Limb (tissue), 2 donors: ENCODE measurements around the gene PRR15L.
"Not testable (repeated sequence)": the region's sequence is repeated elsewhere in the genome, so short reads cannot be mapped to it uniquely, and the experiment has no call there.

Experiments used
- DNase-seq, 2 donors: peaks; one replicate each; pipeline ENCODE4 v3.0.0-alpha.2; 2016; ENCODE audit errors: extremely low spot score in 2 of 2

Gene PRR15L

DNA sequence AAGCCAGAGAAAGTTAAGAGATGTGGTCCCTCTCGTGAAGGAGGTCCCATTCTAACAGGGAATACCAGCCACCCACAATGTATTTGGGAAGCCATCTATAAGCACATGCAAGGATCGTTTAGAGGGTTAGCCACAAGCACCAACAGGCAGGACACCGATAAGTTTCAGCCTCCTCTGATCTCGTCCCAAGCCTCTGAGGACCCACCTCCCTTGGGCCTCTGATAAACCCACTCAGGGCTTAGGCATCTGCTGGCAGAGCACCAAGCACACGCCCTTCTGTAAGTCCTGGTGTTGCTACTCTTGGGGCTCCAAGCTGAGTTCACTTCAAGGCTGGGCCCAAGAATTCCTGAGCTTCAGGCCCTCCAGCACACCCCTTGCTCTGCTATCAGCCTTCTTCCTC is 21.7 kb downstream of the PRR15L start:
- DNase-seq = no peak

DNA sequence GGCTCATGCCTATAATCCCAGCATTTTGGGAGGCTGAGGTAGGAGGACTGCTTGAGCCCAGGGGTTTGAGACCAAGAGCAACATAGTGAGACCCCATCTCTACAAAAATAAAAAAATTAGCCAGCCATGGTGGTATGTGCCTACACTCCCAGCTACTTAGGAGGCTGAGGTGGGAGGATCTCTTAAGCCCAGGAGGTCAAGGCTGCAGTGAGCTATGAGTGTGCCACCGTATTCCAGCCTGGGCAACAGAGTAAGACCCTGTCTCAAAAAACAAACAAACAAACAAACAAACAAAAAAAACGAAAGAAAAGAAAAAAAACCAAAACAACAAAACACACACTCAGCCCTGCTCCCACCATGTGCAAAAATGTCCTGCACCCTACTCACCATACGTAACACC is 22.2 kb downstream of the PRR15L start:
- not testable (repeated sequence) for DNase-seq

DNA sequence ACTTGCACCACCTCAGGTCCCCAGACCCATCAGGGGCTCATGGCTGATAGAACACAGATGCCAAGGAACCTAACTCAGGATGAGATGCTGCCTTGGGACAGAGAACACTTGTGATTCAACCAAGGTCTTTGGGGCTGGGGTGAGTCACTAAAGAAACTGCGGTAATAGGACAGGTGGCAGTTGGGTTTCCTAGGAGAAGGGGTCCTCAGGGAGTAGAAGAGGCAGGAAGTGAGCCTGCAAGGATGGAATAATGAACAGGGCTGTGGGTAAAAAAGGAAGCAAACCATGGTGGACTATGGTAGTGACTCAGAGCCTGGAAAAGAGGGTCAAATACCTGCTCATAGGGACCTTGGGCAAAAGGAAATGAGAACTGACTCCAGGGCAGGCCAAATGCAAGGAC is 22.8 kb downstream of the PRR15L start:
- DNase-seq = no peak

DNA sequence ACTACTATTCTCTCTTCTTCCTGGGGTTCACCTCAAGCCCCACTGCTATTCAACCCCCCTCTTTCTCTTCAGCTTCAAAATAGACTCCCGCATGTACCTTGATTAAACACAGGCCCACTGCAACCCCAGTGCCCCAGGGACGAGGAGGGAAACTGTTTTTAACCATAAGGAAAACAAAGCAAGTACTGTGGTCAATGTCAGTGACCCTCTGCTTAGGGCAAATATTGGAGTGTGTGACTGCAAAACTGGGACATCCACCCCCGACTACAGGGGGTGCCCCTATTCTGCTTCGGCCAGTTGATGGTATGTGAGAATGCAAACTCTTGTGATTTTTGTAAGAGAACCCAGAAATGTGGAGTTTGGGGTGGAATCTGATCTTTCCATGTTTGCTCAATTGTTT is 25.8 kb downstream of the PRR15L start:
- no peak for DNase-seq

DNA sequence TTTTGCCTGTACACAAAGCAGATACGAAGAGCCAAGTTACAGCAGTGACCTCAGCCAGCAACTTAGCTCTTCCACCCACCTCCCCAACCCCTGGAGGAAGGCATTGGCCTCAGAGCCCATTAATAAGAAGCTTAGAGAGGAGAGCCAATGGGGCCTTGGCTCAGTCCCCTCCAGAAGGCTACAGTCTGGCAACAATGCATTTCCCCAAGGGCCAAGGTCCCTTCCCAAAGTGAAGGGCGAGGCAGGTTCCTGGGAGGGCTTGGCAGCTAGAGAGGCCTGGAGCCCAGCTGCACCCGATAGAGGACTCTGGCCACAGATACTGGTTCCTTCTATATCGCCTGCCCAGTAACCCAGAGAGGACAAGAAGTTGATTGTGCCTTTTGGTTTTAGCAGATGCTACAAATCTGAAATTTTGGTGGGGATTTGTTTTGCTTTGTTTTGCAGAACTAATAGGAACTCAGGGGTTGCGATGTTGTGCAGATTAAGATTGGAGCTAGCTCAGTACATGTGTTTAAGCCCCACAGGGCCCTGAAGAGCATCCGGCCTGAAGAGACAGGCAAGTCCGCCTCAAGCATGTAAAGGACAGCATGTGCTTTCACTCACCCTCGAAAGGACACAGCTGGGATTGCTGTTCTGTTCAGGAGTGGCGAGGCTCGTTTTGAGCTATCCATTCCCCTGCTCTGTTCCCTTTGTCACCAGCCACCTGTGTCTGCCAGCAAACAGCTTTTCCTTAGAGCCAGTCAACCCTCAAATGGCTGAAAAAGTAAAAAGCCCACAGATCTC is 28.3 kb downstream of the PRR15L start:
- DNase-seq = no peak

DNA sequence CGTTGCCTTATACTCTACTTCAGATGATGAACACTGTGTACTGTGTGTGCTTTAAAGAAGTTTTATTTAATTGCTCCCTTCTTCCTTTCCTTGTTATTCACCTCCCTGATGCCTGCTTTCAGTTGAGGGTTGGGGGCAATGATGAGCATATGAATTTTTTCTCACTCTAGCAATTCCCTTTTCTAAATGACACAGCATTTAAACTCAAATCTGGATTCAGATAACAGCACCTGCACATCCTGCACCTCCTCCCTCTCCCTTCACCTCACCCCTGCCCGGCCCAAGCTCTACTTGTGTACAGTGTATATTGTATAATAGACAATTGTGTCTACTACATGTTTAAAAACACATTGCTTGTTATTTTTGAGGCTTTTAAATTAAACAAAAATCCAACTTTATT is 29.3 kb downstream of the PRR15L start:
- no peak for DNase-seq

DNA sequence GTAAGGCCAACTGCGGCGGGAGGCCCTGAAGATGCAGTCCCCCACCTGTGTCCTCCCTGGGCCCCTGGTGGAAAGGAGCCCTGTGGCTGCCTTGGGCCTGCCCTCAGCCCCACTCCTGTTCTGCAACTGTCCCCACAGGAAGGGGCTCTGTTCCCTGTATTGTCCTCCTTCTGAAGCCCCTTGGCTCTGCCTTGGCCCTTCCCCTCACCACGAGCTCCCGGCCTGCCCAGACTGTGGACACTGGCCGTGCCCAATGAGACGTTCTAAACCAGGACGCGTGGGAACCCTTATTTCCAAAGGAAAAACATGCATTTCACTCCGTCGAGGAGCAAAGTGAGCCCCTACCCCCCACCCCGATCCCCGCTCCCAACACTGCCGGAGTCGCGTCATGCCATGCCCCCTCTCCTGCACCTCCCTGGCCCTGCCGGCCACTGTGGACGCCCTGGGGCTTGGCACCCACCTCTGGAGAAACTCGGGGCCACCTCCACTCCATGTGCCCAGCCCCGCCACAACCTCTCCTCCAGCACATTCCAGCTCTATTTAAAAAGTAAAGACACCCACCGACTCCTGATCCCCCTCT is 29.8 kb downstream of the PRR15L start:
- DNase-seq = no peak

DNA sequence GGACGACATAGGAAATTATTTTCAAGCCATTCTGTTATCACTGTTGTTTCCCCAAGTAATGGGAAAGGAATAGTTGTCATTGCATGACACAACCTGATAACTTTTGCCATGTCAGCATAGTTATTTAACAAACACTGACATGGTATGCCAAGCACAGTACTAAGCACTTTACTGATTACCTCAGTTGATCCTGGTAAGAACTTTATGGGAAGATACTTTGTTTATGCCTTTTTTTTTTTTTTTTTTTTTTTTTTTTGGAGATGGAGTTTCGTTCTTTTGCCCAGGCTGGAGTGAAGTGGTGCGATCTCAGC is 32.0 kb downstream of the PRR15L start:
- DNase-seq = no peak

DNA sequence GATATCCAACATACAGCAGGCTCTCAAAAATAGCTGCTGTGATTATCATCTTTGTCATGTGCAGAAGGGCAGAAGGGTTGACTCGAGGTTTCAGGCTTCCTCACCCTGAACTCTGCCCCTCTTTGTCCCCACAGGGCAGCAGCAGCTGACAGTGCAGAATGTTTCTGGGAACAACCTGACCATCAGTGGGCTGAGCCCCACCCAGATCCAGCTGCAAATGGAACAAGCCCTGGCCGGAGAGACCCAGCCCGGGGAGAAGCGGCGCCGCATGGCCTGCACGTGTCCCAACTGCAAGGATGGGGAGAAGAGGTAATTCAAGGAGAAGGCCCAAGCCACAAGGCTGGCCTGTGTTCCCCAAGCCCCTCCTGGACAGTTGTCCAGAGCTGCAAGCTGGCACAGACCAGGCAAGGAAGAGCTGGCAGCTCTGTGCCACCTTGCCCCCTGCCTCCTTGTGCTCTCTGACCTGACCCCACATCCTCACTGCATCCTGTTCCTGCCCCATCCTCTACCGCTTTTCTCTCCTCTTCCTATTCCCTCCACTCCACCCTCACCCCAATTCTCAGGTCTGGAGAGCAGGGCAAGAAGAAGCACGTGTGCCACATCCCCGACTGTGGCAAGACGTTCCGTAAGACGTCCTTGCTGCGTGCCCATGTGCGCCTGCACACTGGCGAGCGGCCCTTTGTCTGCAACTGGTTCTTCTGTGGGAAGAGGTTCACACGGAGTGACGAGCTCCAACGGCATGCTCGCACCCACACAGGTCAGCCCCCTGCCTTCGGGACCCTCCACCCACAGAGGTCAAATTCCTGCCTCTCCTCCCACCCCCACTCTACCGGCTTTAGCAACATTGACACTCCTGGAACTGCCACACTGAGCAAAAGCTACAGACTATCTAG is 32.7 kb downstream of the PRR15L start:
- no peak for DNase-seq

DNA sequence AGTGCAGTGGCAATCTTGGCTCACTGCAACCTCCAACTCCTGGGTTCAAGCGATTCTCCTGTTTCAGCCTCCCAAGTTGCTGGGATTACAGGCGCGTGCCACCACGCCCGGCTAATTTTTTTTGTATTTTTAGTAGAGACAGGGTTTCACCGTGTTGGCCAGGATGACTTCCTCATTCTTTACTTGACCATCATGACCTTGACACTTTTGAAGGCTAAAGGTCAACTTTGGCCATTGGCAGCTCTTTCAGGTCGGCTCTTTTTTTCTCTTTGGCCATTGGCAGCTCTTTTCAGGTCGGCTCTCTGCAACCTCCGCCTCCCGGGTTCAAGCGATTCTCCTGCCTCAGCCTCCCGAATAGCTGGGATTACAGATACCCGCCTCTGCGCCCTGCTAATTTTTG is 37.8 kb downstream of the PRR15L start:
- DNase-seq = not testable (repeated sequence)

DNA sequence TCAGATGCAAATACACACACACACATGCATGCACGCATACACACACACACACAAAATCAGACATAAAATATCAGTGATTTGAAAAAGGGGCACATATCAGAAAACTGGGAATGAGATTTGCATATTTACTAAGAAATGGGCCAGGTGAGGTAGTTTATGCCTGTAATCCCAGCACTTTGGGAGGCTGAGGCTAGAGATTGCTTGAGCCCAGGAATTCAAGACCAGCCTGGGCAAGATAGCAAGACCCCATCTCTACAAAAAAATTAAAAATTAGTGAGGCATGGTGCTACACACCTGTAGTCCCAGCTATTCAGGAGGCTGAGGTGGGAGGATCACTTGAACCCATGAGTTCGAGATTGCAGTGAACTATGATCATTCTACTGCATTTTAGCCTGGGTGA is 38.7 kb downstream of the PRR15L start:
- DNase-seq = no peak

DNA sequence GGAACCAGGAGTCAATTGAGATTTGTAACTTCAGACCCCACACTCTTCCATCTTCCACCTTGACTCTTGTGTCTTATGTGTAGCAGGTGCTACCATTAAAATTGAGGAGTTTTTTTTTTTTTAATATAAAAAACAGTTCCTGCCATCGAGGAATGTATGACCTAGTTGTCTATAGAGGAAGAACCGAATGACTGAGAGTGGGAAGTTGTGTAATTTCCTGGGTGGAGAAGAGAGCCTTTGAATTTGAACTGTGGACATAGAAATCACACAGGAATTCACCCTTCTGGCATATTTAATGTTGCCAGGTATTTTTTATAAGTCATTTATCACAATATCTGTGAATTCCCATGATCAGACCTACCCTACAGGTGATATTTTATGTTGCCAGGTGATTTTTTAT is 39.7 kb downstream of the PRR15L start:
- DNase-seq = no peak

DNA sequence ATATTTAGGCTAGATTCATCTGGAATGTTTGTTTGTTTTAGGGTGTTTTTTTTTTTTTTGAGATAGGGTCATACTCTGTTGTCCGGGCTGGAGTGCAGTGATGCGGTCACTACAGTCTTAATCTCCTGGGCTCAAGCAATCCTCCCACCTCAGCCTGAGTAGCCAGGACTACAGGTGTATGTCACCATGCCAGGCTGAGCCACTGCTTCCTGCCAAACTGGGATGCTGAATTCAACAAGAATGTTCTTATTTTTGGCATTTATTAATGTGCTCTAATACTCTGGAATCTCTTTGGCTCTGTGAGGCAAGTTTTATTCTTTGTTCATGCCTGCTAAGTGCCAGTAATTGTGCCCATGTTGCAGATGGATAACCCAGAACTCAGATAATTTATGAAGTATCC is 40.1 kb downstream of the PRR15L start:
- DNase-seq = no peak

DNA sequence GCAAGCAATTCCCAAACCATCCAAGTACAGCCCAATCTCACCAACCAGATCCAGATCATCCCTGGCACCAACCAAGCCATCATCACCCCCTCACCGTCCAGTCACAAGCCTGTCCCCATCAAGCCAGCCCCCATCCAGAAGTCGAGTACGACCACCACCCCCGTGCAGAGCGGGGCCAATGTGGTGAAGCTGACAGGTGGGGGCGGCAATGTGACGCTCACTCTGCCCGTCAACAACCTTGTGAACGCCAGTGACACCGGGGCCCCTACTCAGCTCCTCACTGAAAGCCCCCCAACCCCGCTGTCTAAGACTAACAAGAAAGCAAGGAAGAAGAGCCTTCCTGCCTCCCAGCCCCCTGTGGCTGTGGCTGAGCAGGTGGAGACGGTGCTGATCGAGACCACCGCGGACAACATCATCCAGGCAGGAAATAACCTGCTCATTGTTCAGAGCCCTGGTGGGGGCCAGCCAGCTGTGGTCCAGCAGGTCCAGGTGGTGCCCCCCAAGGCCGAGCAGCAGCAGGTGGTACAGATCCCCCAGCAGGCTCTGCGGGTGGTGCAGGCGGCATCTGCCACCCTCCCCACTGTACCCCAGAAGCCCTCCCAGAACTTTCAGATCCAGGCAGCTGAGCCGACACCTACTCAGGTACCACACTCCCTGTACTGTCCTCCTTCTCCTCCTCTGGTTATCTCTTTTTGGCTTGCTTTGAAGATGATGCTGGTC is 41.0 kb downstream of the PRR15L start:
- no peak for DNase-seq

DNA sequence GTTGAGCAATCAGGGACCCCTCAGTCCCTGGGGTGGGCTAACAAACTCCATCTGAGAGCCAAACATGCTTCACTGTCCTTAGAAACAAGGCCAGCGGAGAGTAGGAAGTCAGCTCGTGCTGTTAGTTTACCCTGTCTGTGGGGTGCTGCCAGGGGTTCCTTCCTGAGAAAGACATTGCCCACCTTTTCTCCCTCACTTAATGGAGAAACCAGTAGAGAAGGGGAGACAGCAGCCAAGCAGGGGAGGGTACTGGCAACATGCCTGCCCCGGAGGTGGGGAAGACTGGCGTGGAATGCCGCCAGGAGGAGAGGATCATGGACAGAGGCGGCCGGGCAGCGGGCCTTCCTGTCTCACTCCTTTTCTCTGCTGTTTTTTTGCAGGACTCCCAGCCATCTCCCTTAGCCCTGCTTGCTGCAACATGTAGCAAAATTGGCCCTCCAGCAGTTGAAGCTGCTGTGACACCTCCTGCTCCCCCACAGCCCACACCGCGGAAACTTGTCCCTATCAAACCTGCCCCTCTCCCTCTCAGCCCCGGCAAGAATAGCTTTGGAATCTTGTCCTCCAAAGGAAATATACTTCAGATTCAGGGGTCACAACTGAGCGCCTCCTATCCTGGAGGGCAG is 41.8 kb downstream of the PRR15L start:
- no peak for DNase-seq

DNA sequence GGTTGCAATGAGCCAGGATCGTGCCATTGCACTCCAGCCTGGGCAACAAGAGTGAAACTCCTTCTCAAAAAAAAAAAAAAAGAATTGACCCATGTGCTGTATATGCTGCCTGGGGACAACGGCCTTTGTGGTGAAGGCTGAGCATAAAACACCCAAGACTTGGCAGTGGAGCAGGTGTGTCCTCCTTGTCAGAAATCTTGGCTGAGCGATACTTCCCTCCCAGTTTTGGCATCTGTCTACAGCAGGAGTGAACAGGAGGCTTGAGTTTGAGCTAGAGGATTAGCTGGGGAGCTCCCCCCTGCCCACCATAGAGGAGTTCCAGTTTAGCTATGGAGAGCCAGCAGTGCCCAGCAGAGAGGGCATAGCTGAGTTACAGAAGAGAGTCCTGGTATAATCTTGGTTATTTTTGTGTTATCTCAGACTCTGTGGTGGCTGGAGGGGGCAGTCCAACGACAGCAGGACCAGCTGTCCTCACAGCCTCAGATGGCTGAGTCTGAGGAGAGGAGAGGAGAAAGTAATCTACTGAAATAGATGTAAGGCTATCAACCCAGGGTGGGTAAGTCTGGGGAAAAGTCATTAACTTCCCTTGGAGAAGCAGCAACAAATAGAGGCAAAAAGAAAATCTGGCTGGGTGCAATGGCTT is 43.3 kb downstream of the PRR15L start:
- no peak for DNase-seq

DNA sequence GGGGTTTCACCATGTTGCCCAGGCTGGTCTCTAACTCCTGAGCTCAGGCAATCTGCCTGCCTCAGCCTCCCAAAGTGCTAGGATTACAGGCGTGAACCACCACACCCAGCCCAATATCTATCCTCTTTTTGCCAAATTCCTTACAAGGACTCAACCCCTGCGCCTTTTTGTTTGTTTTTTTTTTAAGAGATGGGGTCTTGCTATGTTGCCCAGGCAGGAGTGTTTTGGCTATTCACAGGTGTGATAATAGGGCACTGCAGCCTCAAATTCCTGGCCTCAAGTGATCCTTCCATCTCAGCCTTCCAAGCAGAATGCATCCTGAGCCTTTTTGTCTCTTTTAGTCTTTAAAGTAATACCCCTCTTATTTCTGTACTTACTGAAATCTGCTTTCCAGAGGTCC is 44.6 kb downstream of the PRR15L start:
- DNase-seq = no peak

DNA sequence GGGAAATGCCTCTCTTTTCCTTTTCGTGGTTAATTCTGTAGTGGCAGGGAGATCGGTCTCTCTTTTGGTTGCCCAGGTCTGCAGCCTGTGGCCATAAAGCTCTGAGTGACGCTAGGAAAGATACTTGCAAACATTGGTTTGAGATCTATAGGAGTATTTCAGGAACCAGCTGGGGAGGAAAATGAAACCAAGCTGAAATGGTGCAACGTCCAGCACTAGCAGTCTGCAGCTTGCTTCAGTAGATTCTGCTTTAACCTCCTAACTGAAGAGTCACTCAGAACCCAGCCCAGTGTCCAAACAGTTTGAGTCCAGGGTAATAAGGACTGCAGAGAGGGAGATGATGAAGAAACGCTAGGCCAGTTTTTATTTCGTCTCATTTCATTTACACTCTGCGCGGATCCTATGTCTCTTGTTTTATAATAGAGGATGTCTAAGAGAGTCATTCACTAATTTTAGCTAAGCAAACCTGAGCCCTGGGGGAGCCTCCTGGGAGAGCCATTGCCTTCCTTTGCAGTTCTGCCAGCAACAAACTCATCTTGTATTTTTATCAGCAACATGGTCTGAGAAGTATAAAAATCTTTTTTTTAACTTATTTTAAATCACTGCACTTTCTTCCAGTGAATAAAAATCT is 49.6 kb downstream of the PRR15L start:
- DNase-seq = no peak

DNA sequence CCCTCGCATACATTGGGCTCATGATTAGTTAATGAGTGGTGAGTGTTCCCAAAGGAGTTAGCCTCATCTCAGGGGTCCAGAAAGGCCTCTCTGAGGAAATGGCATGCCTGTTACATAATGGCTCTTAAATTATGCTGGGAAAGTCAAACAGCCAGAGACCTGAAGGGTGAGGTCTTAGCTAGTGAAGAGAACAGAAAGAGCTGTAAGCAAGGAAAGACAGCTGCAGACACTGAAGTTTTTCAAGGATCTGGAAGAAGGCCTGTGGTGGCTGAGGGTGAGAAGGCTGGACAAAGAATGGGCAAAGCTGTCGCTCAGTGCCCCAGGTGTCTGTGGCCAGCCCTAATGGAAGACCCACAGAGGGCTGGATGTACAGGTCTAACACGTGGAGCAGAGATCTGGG is 51.2 kb downstream of the PRR15L start:
- no peak for DNase-seq

DNA sequence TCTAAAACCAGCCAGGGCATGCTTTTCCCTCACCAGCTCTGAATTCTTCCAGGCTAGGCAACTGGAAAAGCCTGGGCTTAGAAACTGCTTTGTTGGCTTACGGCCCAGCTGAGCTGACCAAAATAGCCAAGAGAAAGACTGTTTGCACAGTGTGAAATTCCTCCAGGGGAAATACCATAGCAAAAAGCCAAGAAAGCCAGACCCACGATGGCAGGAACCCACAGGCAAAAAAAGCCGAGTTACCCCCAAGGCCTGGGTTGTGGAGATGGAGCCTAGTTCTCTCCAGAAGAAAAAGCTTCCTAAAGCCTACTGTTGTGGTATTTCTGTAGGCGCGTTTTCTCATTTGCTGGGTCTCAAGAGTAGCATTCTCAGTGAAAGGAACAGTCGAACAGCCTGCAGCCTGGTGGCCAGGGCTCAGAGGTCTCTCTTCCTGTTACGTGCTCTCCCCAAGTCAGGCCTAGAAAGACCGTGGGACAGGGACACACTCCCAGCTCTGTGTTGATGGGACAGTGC is 52.4 kb downstream of the PRR15L start:
- peak; percentile 51 to 54 for DNase-seq
